ENCODE data around the gene KIRREL1. TPM values are rescaled to one million over a fixed set of nuclear protein-coding genes. Genes with fewer than 3 reads are reported as not detected.

Gene KIRREL1
- polyA plus RNA-seq, 1 donor (not counting 4 experiments of a cell fraction or from before 2014, with no cell fraction given) = 19.7 TPM

- H3K9me1 ChIP-seq (ENCODE audit: control insufficient read depth, extremely low read depth, insufficient read depth, low read length) = no peaks in the 10 kb centered on the region
- H4K20me1 ChIP-seq (ENCODE audit: control insufficient read depth, extremely low read depth, insufficient read depth, low read length) = no peaks in the 10 kb centered on the region
- no peaks in the 10 kb centered on the region for H3K79me2 ChIP-seq (ENCODE audit: control insufficient read depth, insufficient read depth, low read length)
- H3K36me3 ChIP-seq (ENCODE audit: control insufficient read depth in 2 of 2, extremely low read depth in 1 of 2, insufficient read depth in 2 of 2, low read length in 2 of 2) = peaks cover under 1 to 2% of the 10 kb centered on the region in 2 experiments
- peak overlapping the region; percentile 46 for H3K4me2 ChIP-seq (ENCODE audit: control insufficient read depth, extremely low read depth, insufficient read depth, low read depth, low read length)
- FAIRE-seq = no peak
- H2AFZ ChIP-seq (ENCODE audit: control insufficient read depth, low read length) = no peak overlapping the region
- no peaks in the 10 kb centered on the region for H3K27me3 ChIP-seq (ENCODE audit: control insufficient read depth, extremely low read depth, insufficient read depth, low read length)
- peaks cover 16% of the 10 kb centered on the region for H3K4me1 ChIP-seq (ENCODE audit: control insufficient read depth, extremely low read depth, insufficient read depth, low read length)
- DNase-seq (ENCODE audit: low read depth, low spot score) = no peak
- dilution Hi-C loops (cut with MboI; ENCODE audit: extremely low pct_ligation_motif_present, low sequenced_read_pairs) = loop anchor here (25.0 kb wide), 1 partner anchor 139 kb away; no protein-coding TSS in a partner anchor
- TF ChIP-seq EZH2 (IDR thresholded peaks at IDR 0.05; ENCODE audit: low read length) (no peak), CTCF (optimal IDR thresholded peaks at IDR 0.05 in 1 of 3, IDR thresholded peaks at IDR 0.05 in 1 of 3, conservative IDR thresholded peaks at IDR 0.05 in 1 of 3; ENCODE audit: extremely low read depth in 1 of 3, insufficient read depth in 2 of 3, low read length in 3 of 3) (no peak)
- no peak overlapping the region for H3K4me3 ChIP-seq (ENCODE audit: control insufficient read depth in 2 of 3, extremely low read depth in 1 of 3, insufficient read depth in 2 of 3, low read depth in 1 of 3, low read length in 3 of 3)
- H3K27ac ChIP-seq (ENCODE audit: control insufficient read depth, insufficient read depth, low read length) = peak overlapping the region; percentile 4
- H3K9ac ChIP-seq (ENCODE audit: control insufficient read depth, extremely low read depth, insufficient read depth, low read length) = no peak overlapping the region
- H3K9me3 ChIP-seq (ENCODE audit: control insufficient read depth, low read depth, low read length) = no peaks in the 10 kb centered on the region
Observed at GRCh38 chr1:158101455-158101854, 108.0 kb downstream of the KIRREL1 start.

GRCh38 chr1:158101927-158102326 lies 108.5 kb downstream of the KIRREL1 start:
- H3K79me2 ChIP-seq (ENCODE audit: control insufficient read depth, insufficient read depth, low read length) = no peaks in the 10 kb centered on the region
- no peaks in the 10 kb centered on the region for H4K20me1 ChIP-seq (ENCODE audit: control insufficient read depth, extremely low read depth, insufficient read depth, low read length)
- peak overlapping the region; percentile 4 for H3K27ac ChIP-seq (ENCODE audit: control insufficient read depth, insufficient read depth, low read length)
- peak; percentile 91 for FAIRE-seq
- H3K9ac ChIP-seq (ENCODE audit: control insufficient read depth, extremely low read depth, insufficient read depth, low read length) = no peak overlapping the region
- peak overlapping the region; percentile 46 for H3K4me2 ChIP-seq (ENCODE audit: control insufficient read depth, extremely low read depth, insufficient read depth, low read depth, low read length)
- no peaks in the 10 kb centered on the region for H3K9me3 ChIP-seq (ENCODE audit: control insufficient read depth, low read depth, low read length)
- TF ChIP-seq EZH2 (IDR thresholded peaks at IDR 0.05; ENCODE audit: low read length) (no peak), CTCF (optimal IDR thresholded peaks at IDR 0.05 in 1 of 3, IDR thresholded peaks at IDR 0.05 in 1 of 3, conservative IDR thresholded peaks at IDR 0.05 in 1 of 3; ENCODE audit: extremely low read depth in 1 of 3, insufficient read depth in 2 of 3, low read length in 3 of 3) (no peak)
- no peaks in the 10 kb centered on the region for H3K9me1 ChIP-seq (ENCODE audit: control insufficient read depth, extremely low read depth, insufficient read depth, low read length)
- DNase-seq (ENCODE audit: low read depth, low spot score) = peak; percentile 72
- H3K4me3 ChIP-seq (ENCODE audit: control insufficient read depth in 2 of 3, extremely low read depth in 1 of 3, insufficient read depth in 2 of 3, low read depth in 1 of 3, low read length in 3 of 3) = no peak overlapping the region
- no peaks in the 10 kb centered on the region for H3K36me3 ChIP-seq (ENCODE audit: control insufficient read depth in 2 of 2, extremely low read depth in 1 of 2, insufficient read depth in 2 of 2, low read length in 2 of 2)
- peaks cover 16% of the 10 kb centered on the region for H3K4me1 ChIP-seq (ENCODE audit: control insufficient read depth, extremely low read depth, insufficient read depth, low read length)
- no peak overlapping the region for H2AFZ ChIP-seq (ENCODE audit: control insufficient read depth, low read length)
- dilution Hi-C loops (cut with MboI; ENCODE audit: extremely low pct_ligation_motif_present, low sequenced_read_pairs) = loop anchor here (25.0 kb wide), 1 partner anchor 140 kb away; no protein-coding TSS in a partner anchor
- no peaks in the 10 kb centered on the region for H3K27me3 ChIP-seq (ENCODE audit: control insufficient read depth, extremely low read depth, insufficient read depth, low read length)

Measured in keratinocyte (primary cell).